Activated gamma-delta T cell treated with Interleukin-2 at 50 U/mL for 16 hours (primary cell): Measurements from ENCODE around the gene CALB2.

Experiments
- DNase-seq: peaks from one replicate; pipeline ENCODE4 v3.0.0-alpha.2; 2020

The CALB2 gene

GRCh38 chr16:71428385-71428784 is 69.9 kb downstream of the CALB2 start:
- no peak for DNase-seq

DNA sequence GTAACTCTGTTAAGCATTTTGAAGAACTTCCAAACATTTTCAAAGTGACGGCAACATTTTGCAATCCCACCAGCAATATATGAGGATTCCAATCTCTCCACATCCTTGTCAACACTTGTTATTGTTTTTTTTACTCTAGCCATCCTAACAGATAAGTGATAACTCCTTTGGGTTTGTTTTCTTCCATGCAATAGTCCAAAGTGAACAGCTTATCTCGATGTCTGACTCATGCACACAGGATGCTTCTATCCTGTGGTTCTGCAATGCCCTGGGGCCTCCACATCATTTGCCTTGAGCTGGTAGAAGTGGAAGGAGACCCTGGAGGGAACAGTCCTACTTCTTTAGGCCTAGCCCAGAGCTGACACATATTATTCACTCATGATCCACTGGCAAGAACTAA is 70.4 kb downstream of the CALB2 start:
- no peak for DNase-seq

DNA sequence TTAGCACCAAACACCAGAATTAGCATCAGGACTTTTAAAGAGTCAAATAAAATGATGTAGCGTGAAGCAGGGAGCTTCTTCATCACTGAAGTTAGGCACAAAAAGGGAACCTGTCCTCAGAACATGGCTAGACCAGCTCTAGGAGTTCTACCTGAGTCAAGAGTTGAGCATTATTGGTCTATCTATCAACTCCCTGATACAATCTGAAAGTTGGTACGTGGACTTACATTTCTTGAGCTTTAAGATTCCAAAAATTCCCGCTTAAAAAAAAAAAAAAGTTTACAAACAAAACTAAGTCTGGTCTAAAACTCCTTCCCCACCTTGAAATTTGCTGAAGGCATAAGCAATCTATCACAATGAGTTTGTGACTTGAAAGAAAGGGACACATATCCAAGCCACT is 71.1 kb downstream of the CALB2 start:
- DNase-seq: no peak

DNA sequence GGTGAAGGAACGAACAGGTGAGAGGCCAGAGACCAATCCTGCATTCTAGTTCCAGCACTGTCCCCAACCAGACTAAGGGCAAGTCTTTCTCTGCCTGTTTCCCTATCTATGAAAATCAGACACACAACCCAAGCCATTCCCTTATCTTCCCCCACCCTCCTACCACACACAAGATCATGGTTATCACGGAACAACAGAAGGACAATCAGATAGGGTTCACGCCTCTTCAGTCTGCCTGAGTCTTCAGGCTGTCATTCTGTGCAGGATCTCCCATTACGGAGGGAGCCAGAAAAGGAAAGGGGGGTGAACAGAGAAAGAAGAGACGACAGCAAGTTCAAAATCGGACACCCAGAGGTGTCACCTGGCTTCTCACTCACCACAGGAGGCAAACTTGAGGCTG is 72.2 kb downstream of the CALB2 start:
- DNase-seq: no peak

DNA sequence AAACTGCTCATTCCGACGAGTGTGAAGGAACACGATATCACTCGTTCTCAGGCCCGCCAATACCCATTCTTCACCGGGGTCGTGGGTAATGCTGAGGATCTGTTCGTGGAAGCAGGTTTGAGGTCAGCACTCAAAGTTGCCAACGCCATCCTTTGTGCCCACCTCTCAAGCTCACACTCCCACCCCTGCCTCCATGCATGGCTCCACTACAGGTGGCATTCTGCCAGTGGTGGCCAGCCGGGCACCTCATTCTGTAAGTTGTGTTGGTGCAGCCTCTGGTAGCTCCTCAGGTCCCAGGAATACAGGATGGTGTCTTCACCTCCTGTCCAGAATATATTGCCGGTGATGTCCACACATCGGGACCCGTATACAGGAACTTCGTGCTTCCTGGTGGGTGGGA is 72.7 kb downstream of the CALB2 start:
- DNase-seq: no peak

DNA sequence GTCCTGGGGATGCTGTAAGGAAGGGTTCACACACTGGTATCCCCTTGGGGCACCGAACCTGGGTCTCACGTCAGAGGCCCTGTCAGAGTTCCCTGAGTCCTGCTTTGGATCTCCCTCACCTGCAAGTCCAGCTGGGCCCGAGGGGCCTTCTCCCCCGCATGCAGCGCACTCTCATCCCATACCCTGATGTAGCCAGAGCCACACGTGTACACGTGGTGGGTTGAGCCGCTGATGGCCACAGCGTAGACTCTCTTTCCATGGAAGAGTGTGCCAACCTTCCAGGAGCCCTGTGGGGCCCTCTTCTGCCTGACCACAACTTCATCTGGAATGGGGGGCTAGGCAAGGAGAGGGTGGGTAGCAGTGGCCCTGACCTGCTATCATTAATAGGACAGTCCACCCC is 73.5 kb downstream of the CALB2 start:
- no peak for DNase-seq

GRCh38 chr16:71432906-71433305 is 74.4 kb downstream of the CALB2 start:
- no peak for DNase-seq

GRCh38 chr16:71436473-71436872 is 78.0 kb downstream of the CALB2 start:
- DNase-seq: no peak

DNA sequence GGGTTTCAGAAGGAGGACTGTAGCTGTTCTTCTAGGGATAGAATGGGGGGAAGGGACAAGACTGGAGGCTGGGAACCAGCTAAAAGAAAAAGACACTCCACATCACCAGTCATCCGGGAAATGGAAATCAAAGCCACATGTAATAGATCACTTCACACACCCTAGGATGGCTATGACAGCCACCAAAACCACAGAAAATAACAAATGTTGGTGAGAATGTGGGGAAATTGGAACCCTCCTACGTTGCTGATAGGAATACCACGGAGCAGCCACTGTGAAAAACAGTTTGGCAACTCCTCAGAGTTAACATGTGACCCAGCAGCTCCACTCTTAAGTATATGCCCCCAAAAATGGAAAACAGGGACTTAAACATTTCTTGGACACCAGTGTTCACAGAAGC is 81.0 kb downstream of the CALB2 start:
- no peak for DNase-seq
